Measurements from ENCODE around the gene MAGI2.

GRCh38 chr7:78326189-78326588, 1127.3 kb downstream of the MAGI2 start:
- TF ChIP-seq, protein P1, sequence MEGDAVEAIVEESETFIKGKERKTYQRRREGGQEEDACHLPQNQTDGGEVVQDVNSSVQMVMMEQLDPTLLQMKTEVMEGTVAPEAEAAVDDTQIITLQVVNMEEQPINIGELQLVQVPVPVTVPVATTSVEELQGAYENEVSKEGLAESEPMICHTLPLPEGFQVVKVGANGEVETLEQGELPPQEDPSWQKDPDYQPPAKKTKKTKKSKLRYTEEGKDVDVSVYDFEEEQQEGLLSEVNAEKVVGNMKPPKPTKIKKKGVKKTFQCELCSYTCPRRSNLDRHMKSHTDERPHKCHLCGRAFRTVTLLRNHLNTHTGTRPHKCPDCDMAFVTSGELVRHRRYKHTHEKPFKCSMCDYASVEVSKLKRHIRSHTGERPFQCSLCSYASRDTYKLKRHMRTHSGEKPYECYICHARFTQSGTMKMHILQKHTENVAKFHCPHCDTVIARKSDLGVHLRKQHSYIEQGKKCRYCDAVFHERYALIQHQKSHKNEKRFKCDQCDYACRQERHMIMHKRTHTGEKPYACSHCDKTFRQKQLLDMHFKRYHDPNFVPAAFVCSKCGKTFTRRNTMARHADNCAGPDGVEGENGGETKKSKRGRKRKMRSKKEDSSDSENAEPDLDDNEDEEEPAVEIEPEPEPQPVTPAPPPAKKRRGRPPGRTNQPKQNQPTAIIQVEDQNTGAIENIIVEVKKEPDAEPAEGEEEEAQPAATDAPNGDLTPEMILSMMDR (conservative IDR thresholded peaks at IDR 0.05; ENCODE audit: low read length) = no peak
- TF ChIP-seq EZH2phosphoT487 (IDR thresholded peaks at IDR 0.05; ENCODE audit: borderline replicate concordance, low read depth, low read length) = no peak
